ENCODE measurements around the gene MUL1. TPM values are rescaled to one million over a fixed set of nuclear protein-coding genes. Genes with fewer than 3 reads are reported as not detected.

MUL1 gene
- total and polyA plus RNA-seq, 4 donors = 23.6 to 34.4 (median 31.3) TPM

GRCh38 chr1:20480951-20481617 lies 26.9 kb downstream of the MUL1 start:
- Histone ChIP-seq H3K36me3 (ENCODE audit: control insufficient read depth, insufficient read depth, low read length) (peaks cover 5% of the 10 kb centered on the region), H3K9me3 (ENCODE audit: control insufficient read depth, insufficient read depth, low read length) (no peaks in the 10 kb centered on the region), H3K27me3 (ENCODE audit: control insufficient read depth, insufficient read depth, low read length) (peaks cover 9% of the 10 kb centered on the region), H3K4me3 (ENCODE audit: low read depth, low read length) (no peak overlapping the region), H3K27ac (ENCODE audit: low read depth, low read length) (no peak overlapping the region), H3K4me1 (ENCODE audit: control insufficient read depth, insufficient read depth, low read length) (peaks cover 63% of the 10 kb centered on the region)
- WGBS (ENCODE audit: insufficient coverage) = 50% methylated on average over 5 of the region's 7 CpGs
- peak in 1 of 6 donors; percentile 23 for DNase-seq (ENCODE audit: low read depth in 4 of 6, low spot score in 6 of 6)

DNA sequence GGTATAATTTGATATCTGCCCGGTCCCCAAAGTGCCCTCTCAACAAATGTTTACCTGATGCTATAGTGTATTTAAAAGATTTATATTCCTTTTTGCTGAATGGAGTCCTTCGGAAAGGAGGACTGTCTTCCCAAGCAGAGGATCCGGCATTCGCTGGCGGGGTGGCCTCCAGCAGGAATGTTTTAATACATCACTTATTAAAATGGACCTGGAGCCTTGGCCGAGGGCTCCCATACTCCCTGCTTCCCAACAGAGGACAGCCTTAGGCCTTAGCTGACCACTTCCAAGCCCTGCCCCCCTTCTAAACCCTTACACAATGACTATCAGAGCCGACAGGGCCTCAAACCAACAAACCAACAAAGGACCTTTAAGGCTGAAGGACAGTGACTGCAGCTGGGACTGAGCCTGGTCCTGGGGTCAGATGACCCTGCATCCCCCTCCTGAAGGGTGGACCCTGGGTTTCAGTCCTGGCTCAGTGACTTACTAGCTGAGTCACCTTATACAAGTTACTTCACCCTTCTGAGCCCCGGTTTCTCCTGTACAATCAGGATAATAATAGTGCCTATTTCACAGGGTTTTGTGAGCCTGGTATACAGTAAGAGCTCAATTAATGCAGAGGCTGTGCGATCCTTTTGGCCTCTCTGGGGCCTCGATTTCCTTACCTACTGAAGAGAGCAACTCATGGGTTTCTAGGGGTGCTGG lies 27.6 kb downstream of the MUL1 start:
- Histone ChIP-seq H3K27me3 (ENCODE audit: control insufficient read depth, insufficient read depth, low read length) (peaks cover 9% of the 10 kb centered on the region), H3K4me3 (ENCODE audit: low read depth, low read length) (no peak overlapping the region), H3K9me3 (ENCODE audit: control insufficient read depth, insufficient read depth, low read length) (no peaks in the 10 kb centered on the region), H3K27ac (ENCODE audit: low read depth, low read length) (no peak overlapping the region), H3K36me3 (ENCODE audit: control insufficient read depth, insufficient read depth, low read length) (peaks cover 5% of the 10 kb centered on the region), H3K4me1 (ENCODE audit: control insufficient read depth, insufficient read depth, low read length) (peaks cover 66% of the 10 kb centered on the region)
- 43% methylated on average over 6 of the region's 10 CpGs for WGBS (ENCODE audit: insufficient coverage)
- DNase-seq (ENCODE audit: low read depth in 4 of 6, low spot score in 6 of 6) = peak in 1 of 6 donors; percentile 15

GRCh38 chr1:20479840-20480239 lies 28.1 kb downstream of the MUL1 start:
- Histone ChIP-seq H3K36me3 (ENCODE audit: control insufficient read depth, insufficient read depth, low read length) (peaks cover 5% of the 10 kb centered on the region), H3K27ac (ENCODE audit: low read depth, low read length) (no peak overlapping the region), H3K4me3 (ENCODE audit: low read depth, low read length) (no peak overlapping the region), H3K4me1 (ENCODE audit: control insufficient read depth, insufficient read depth, low read length) (peaks cover 64% of the 10 kb centered on the region), H3K9me3 (ENCODE audit: control insufficient read depth, insufficient read depth, low read length) (no peaks in the 10 kb centered on the region), H3K27me3 (ENCODE audit: control insufficient read depth, insufficient read depth, low read length) (peaks cover 9% of the 10 kb centered on the region)
- 65% methylated on average over 3 of the region's 4 CpGs for WGBS (ENCODE audit: insufficient coverage)
- DNase-seq (ENCODE audit: low read depth in 4 of 6, low spot score in 6 of 6) = peak in 1 of 6 donors; percentile 46

GRCh38 chr1:20478057-20478635 lies 29.8 kb downstream of the MUL1 start:
- Histone ChIP-seq H3K27me3 (ENCODE audit: control insufficient read depth, insufficient read depth, low read length) (peaks cover 2% of the 10 kb centered on the region), H3K27ac (ENCODE audit: low read depth, low read length) (peak overlapping the region; percentile 43), H3K4me1 (ENCODE audit: control insufficient read depth, insufficient read depth, low read length) (peaks cover 53% of the 10 kb centered on the region), H3K36me3 (ENCODE audit: control insufficient read depth, insufficient read depth, low read length) (peaks cover 5% of the 10 kb centered on the region), H3K4me3 (ENCODE audit: low read depth, low read length) (no peak overlapping the region), H3K9me3 (ENCODE audit: control insufficient read depth, insufficient read depth, low read length) (no peaks in the 10 kb centered on the region)
- peak in 1 of 6 donors; percentile 61 for DNase-seq (ENCODE audit: low read depth in 4 of 6, low spot score in 6 of 6)
- WGBS (ENCODE audit: insufficient coverage) = no CpG with 5 or more reads among the region's 5 CpGs

DNA sequence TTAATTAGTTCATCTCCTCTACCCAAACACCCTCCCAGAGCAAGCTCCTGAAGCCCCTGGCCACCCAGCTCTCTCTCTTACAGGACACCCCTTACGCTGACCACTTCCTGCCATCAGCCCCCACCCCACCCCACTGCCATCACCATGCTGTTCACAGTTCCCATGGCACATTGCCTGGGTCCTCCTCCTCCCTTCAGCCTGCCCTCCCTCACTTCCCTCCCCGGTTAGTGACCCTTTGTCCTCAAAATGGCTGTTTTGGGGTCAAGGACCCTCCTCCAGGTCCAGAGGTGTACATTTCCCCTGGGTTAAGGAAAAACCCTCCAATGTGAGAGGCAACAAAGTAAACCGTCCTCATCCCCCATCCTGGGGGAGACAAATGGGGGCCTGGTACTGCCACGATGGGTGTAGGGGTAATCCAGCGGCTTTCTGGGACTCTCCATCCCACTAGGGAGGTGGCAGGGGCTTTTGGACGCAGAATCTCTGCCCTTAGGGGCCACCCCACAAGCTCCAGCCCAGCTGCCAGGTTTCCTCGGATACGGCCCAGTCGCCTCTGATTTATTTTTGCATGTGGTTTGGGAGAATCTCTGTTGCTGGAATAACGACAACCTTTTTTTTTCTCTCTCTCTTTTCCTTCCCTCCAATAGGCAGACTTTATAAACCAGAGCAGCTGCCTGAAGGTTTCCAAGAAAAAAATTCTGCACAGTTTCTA lies 30.4 kb downstream of the MUL1 start:
- Histone ChIP-seq H3K4me3 (ENCODE audit: low read depth, low read length) (no peak overlapping the region), H3K9me3 (ENCODE audit: control insufficient read depth, insufficient read depth, low read length) (no peaks in the 10 kb centered on the region), H3K27ac (ENCODE audit: low read depth, low read length) (peak overlapping the region; percentile 43), H3K4me1 (ENCODE audit: control insufficient read depth, insufficient read depth, low read length) (peaks cover 56% of the 10 kb centered on the region), H3K27me3 (ENCODE audit: control insufficient read depth, insufficient read depth, low read length) (peaks cover 2% of the 10 kb centered on the region), H3K36me3 (ENCODE audit: control insufficient read depth, insufficient read depth, low read length) (peaks cover 5% of the 10 kb centered on the region)
- 25% methylated on average over 7 of the region's 10 CpGs for WGBS (ENCODE audit: insufficient coverage)
- peak in 2 of 6 donors; percentile 82 to 85 for DNase-seq (ENCODE audit: low read depth in 4 of 6, low spot score in 6 of 6)

- no peaks in the 10 kb centered on the region for H3K9me3 ChIP-seq (ENCODE audit: control insufficient read depth, insufficient read depth, low read length)
- H3K27ac ChIP-seq (ENCODE audit: low read depth, low read length) = no peak overlapping the region
- peaks cover 50% of the 10 kb centered on the region for H3K4me1 ChIP-seq (ENCODE audit: control insufficient read depth, insufficient read depth, low read length)
- peak in 2 of 6 donors; percentile 49 to 57 for DNase-seq (ENCODE audit: low read depth in 4 of 6, low spot score in 6 of 6)
- no peak overlapping the region for H3K4me3 ChIP-seq (ENCODE audit: low read depth, low read length)
- H3K27me3 ChIP-seq (ENCODE audit: control insufficient read depth, insufficient read depth, low read length) = peaks cover 2% of the 10 kb centered on the region
- peaks cover 2% of the 10 kb centered on the region for H3K36me3 ChIP-seq (ENCODE audit: control insufficient read depth, insufficient read depth, low read length)
- 25% methylated on average over 33 of the region's 33 CpGs for WGBS (ENCODE audit: insufficient coverage)
These were observed 31.5 kb downstream of the MUL1 start for GRCh38 chr1:20476265-20477038.

GRCh38 chr1:20474996-20475395 lies 33.0 kb downstream of the MUL1 start:
- Histone ChIP-seq H3K36me3 (ENCODE audit: control insufficient read depth, insufficient read depth, low read length) (no peaks in the 10 kb centered on the region), H3K27me3 (ENCODE audit: control insufficient read depth, insufficient read depth, low read length) (peaks cover 2% of the 10 kb centered on the region), H3K9me3 (ENCODE audit: control insufficient read depth, insufficient read depth, low read length) (no peaks in the 10 kb centered on the region), H3K27ac (ENCODE audit: low read depth, low read length) (no peak overlapping the region), H3K4me1 (ENCODE audit: control insufficient read depth, insufficient read depth, low read length) (peaks cover 35% of the 10 kb centered on the region), H3K4me3 (ENCODE audit: low read depth, low read length) (no peak overlapping the region)
- no peak for DNase-seq (ENCODE audit: low read depth in 4 of 6, low spot score in 6 of 6)
- WGBS (ENCODE audit: insufficient coverage) = 53% methylated on average over 7 of the region's 7 CpGs

DNA sequence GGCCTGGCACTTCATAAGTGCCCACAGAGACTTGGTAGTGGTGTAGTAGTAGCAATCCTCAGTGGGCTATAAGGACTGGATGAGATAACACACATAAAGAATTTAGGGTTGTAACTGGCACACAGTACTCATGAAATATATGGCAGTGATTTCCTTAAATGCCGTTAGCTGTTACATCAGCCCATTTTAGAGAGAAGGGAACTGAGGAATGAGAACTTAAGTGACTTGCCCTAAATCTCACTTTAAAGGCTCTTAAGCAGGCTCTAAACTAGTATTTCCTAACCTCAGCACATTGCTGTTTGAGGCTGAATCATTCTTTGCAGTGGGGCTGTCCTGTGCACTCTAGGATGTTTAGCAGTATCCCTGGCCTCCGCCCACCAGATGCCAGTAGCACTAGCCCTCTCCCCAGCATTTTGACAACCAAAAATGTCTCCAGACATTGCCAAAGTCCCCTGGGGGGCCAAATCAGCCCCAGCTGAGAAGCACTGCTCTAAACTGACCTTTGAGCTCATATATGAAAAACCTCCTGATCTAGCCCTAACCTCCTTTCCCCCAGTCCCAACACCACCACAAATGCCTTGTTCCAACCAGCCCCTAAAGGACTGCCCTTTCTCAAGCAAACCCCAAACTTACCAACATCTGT lies 33.5 kb downstream of the MUL1 start:
- 75% methylated on average over 1 of the region's 2 CpGs for WGBS (ENCODE audit: insufficient coverage)
- no peak overlapping the region for H3K27ac ChIP-seq (ENCODE audit: low read depth, low read length)

More for the DNA sequence above, 33.5 kb downstream of the MUL1 start:
- no peaks in the 10 kb centered on the region for H3K9me3 ChIP-seq (ENCODE audit: control insufficient read depth, insufficient read depth, low read length)
- H3K36me3 ChIP-seq (ENCODE audit: control insufficient read depth, insufficient read depth, low read length) = no peaks in the 10 kb centered on the region
- no peak for DNase-seq (ENCODE audit: low read depth in 4 of 6, low spot score in 6 of 6)
- peaks cover 2% of the 10 kb centered on the region for H3K27me3 ChIP-seq (ENCODE audit: control insufficient read depth, insufficient read depth, low read length)
- H3K4me3 ChIP-seq (ENCODE audit: low read depth, low read length) = no peak overlapping the region
- peaks cover 30% of the 10 kb centered on the region for H3K4me1 ChIP-seq (ENCODE audit: control insufficient read depth, insufficient read depth, low read length)

Measured in spinal cord (tissue), 10 donors.